DOHH2 (cell line): ENCODE results near the gene FBXW7.

Experiments
- H3F3A ChIP-seq: fragments of 200-600 bp; sonication (generic), shearing (Covaris generic); 2 replicates; pipeline ENCODE4 v1.6.0; 2016; ENCODE audit warnings: antibody characterized with exemption, mild to moderate bottlenecking; ENCODE audit not compliant: control insufficient read depth, insufficient read depth
- H3K27ac ChIP-seq: fragments of 200-600 bp; sonication (generic); 2 replicates; pipeline ENCODE4 v1.5.1; 2014; ENCODE audit warnings: low read depth, mild to moderate bottlenecking, low read length, moderate library complexity
- H3K27me3 ChIP-seq: fragments of 200-600 bp; sonication (generic); 2 replicates; pipeline ENCODE4 v1.6.1; 2014; ENCODE audit warnings: mild to moderate bottlenecking, low read length, mixed read lengths; ENCODE audit not compliant: control insufficient read depth
- H3K36me3 ChIP-seq: fragments of 200-600 bp; sonication (generic); 2 replicates; pipeline ENCODE4 v1.6.1; 2014; ENCODE audit warnings: mild to moderate bottlenecking, low read length, moderate library complexity, mixed read lengths; ENCODE audit not compliant: control insufficient read depth
- H3K4me1 ChIP-seq: fragments of 200-600 bp; sonication (generic); 2 replicates; pipeline ENCODE4 v1.6.1; 2014; ENCODE audit warnings: mild to moderate bottlenecking, low read length, mixed read lengths; ENCODE audit not compliant: control insufficient read depth
- H3K4me2 ChIP-seq: fragments of 200-600 bp; sonication (generic); 2 replicates; pipeline ENCODE4 v1.6.0; 2014; ENCODE audit warnings: mild to moderate bottlenecking, low read length, moderate library complexity
- H3K4me3 ChIP-seq: fragments of 200-600 bp; sonication (generic); 2 replicates; pipeline ENCODE4 v1.5.1; 2014; ENCODE audit warnings: mild to moderate bottlenecking, low read length, mixed read lengths
- H3K79me2 ChIP-seq: fragments of 200-600 bp; sonication (generic); 2 replicates; pipeline ENCODE4 v1.6.1; 2014; ENCODE audit warnings: mild to moderate bottlenecking, low read length, mixed read lengths; ENCODE audit not compliant: control insufficient read depth
- H3K9me2 ChIP-seq: fragments of 200-600 bp; sonication (generic); replicated peaks from 2 replicates; pipeline ENCODE4 v1.6.1; 2014; ENCODE audit warnings: mild to moderate bottlenecking, low read length, mixed read lengths; ENCODE audit not compliant: control insufficient read depth
- H3K9me3 ChIP-seq: fragments of 200-600 bp; sonication (generic); 2 replicates; pipeline ENCODE4 v1.6.1; 2014; ENCODE audit warnings: antibody characterized with exemption, low read length, mixed read lengths; ENCODE audit not compliant: control insufficient read depth, insufficient read depth
- H4K20me1 ChIP-seq: fragments of 200-600 bp; sonication (generic); 2 replicates; pipeline ENCODE4 v1.6.0; 2014; ENCODE audit warnings: low read depth, mild to moderate bottlenecking, antibody characterized with exemption, low read length, moderate library complexity; ENCODE audit not compliant: control insufficient read depth, insufficient read depth
- EZH2phosphoT487 ChIP-seq: fragments of 200-600 bp; sonication (generic); IDR thresholded peaks from 2 replicates; pipeline ENCODE4 v1.6.1; 2017; ENCODE audit warnings: borderline replicate concordance, mild to moderate bottlenecking, antibody characterized with exemption, low read length, moderate library complexity, mixed read lengths
- TF ChIP-seq, protein P1 (sequence below): fragments of 200-600 bp; sonication (generic); IDR thresholded peaks from one replicate; pipeline ENCODE4 v1.5.1; 2014; ENCODE audit warnings: antibody characterized with exemption, mild to moderate bottlenecking, low read depth, low read length; ENCODE audit not compliant: poor library complexity, severe bottlenecking

The FBXW7 gene

DNA sequence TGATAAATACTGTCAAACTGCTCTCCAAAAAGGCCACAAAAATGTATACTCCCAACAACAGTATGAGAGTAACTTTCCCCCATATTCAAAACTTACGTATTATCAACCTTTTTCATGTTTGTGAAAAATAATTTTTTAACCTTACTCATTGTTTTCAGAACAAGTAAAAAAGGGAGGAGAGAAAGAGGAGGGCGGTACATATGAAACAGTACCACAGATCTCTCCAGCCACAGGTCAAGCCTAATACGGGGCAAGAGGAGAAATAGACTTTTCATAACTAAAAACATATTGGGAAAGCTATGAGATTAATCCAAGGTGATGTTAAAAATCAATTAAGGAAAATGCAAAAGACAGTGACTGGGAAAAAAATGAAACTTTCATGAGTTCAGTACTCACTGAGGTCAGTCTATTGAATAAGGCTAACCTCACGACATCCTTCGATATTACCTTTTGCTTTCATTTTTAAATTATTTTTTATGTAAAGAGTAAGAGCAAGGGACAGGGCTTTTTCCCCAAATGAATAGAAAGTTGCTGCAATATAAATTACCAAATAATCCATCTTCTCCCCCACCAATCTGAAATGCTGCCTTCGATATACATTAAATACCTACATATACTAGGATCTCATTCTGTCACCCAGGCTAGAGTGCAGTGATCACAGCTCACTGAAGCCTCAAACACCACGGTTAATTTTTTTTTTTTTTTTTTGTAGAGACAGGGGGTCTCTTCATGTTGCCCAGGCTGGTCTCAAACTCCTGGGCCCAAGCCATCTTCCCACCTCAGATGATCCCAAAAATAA is 25.3 kb downstream of the FBXW7 start:
- TF ChIP-seq, protein P1, sequence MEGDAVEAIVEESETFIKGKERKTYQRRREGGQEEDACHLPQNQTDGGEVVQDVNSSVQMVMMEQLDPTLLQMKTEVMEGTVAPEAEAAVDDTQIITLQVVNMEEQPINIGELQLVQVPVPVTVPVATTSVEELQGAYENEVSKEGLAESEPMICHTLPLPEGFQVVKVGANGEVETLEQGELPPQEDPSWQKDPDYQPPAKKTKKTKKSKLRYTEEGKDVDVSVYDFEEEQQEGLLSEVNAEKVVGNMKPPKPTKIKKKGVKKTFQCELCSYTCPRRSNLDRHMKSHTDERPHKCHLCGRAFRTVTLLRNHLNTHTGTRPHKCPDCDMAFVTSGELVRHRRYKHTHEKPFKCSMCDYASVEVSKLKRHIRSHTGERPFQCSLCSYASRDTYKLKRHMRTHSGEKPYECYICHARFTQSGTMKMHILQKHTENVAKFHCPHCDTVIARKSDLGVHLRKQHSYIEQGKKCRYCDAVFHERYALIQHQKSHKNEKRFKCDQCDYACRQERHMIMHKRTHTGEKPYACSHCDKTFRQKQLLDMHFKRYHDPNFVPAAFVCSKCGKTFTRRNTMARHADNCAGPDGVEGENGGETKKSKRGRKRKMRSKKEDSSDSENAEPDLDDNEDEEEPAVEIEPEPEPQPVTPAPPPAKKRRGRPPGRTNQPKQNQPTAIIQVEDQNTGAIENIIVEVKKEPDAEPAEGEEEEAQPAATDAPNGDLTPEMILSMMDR = no peak
- TF ChIP-seq EZH2phosphoT487 = no peak
- H3K4me3 ChIP-seq = no peak overlapping the region
- no peaks in the 10 kb centered on the region for H3K9me3 ChIP-seq
- no peaks in the 10 kb centered on the region; the same call in 1 of the 2 replicates for H3F3A ChIP-seq
- H3K36me3 ChIP-seq = peaks cover 3% of the 10 kb centered on the region; the same call in 1 of the 2 replicates
- peaks cover 93% of the 10 kb centered on the region for H3K79me2 ChIP-seq
- H3K4me2 ChIP-seq = peak overlapping the region; percentile 6; the same call in 1 of the 2 replicates
- peaks cover 49% of the 10 kb centered on the region for H3K4me1 ChIP-seq
- no peak overlapping the region for H3K27ac ChIP-seq
- no peaks in the 10 kb centered on the region for H3K27me3 ChIP-seq
- H4K20me1 ChIP-seq = no peaks in the 10 kb centered on the region
- H3K9me2 ChIP-seq = no peaks in the 10 kb centered on the region

DNA sequence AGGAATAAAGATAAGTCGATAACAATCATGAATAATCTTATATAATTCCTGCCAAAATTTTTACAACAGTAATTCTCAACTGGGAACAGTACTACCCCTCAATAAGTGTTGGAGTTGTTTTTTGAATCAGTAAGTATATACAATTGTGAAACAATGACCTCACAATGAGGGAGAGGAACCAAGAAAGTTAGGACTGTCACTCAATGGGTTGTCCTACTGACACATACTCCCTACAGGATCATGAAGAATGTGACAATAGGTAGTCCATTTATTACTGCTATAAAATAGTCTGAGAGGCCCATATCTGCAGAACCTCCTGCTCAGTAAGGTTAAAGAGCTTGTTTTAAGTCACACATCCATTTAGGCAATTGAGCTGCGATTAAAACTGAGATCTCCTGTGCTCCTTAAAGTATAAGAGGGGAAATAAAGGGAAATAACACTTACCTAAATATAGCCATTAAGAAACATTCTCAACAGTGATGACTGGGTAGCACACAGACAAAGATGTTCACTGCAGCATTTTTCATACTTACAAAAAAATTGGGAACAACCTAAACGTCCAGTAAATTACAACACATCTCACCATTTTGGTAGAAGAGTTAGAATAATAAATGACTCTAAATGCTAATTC is 26.2 kb downstream of the FBXW7 start:
- Histone ChIP-seq H4K20me1 (no peaks in the 10 kb centered on the region), H3K27me3 (no peaks in the 10 kb centered on the region), H3K79me2 (peaks cover 89% of the 10 kb centered on the region), H3K4me2 (0 out of 2 replicates have a peak overlapping the region, but pooled peaks have one; percentile 2), H3K9me2 (no peaks in the 10 kb centered on the region), H3K9me3 (no peaks in the 10 kb centered on the region), H3K4me1 (peaks cover 48% of the 10 kb centered on the region), H3F3A (no peaks in the 10 kb centered on the region; the same call in 1 of the 2 replicates), H3K36me3 (peaks cover 2% of the 10 kb centered on the region; the same call in 1 of the 2 replicates), H3K4me3 (no peak overlapping the region), H3K27ac (no peak overlapping the region)
- TF ChIP-seq, protein P1 = no peak
- TF ChIP-seq EZH2phosphoT487 = no peak

DNA sequence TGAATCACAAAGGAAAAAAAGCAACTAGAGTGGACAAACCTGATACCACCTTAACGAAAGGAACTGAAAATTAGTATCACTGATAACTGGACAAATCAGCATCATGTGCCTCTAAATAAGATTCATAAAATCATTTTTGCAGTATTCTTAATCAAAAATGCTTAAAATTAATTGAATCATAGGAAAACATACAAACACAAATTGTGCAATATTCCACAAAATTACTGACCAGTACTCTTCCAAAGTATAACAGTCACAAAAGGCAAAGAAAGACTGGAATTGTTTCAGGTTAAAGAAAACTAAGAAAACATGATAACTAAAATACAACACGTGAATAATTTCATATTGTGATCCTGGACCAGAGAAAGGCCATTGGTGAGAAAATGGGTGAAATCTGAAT is 27.1 kb downstream of the FBXW7 start:
- Histone ChIP-seq H3K9me2 (no peaks in the 10 kb centered on the region), H3K27ac (no peak overlapping the region), H3K4me1 (peaks cover 41% of the 10 kb centered on the region), H3K9me3 (no peaks in the 10 kb centered on the region), H4K20me1 (no peaks in the 10 kb centered on the region), H3F3A (no peaks in the 10 kb centered on the region; the same call in 1 of the 2 replicates), H3K79me2 (peaks cover 86% of the 10 kb centered on the region), H3K4me2 (no peak overlapping the region), H3K27me3 (no peaks in the 10 kb centered on the region), H3K4me3 (no peak overlapping the region), H3K36me3 (no peaks in the 10 kb centered on the region; the same call in 1 of the 2 replicates)
- no peak for TF ChIP-seq EZH2phosphoT487
- TF ChIP-seq, protein P1 = no peak
